Activated T-cell treated with anti-CD3 and anti-CD28 coated beads, Interleukin-2, amount 50 U/mL, for 1 hour (primary cell): ENCODE measurements around the gene PLEKHS1.
"Not testable (repeated sequence)": the region's sequence is repeated elsewhere in the genome, so short reads cannot be mapped to it uniquely, and the experiment has no call there.

ENCODE experiments used
- DNase-seq: peaks from one replicate; pipeline ENCODE4 v3.0.0-alpha.2; 2020

The PLEKHS1 gene

DNA sequence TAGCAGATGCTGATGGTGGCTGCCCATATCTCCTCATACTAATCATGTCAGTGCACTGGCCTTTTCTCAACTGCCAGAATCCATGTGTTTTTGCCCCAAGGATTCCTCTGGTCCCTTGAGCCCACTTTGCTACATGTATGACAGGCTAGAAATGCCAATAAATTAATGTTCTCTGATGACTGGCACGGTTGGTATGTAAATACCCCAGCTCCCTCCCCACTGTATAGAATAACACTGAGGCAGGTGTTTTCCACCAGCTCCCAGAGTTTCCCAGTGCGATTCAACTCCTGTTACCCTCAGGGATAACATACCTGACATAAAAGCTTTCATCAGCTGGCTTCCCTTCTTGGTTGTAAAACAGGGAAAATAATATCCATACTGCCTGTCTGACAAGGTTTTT is 9.0 kb upstream of the PLEKHS1 start:
- DNase-seq: no peak

DNA sequence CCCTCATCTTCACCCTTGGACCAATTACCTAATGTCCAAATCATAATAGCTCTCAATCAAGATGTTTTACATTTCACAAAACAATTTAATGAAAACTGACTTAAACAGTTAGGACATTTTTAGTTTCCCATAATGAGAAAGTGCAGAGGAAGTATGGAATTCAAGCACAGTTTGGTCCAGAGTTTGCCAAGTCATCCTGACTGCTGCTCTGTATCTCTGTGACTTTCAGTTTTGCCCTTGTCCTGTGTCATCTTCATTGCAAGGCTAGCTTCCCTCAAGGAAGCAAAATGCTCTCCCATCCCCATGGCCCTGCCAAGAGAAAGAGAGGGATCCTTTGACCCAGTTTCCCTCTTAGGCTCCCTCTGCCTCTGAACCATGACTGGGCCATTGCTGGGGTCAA is 7.9 kb upstream of the PLEKHS1 start:
- no peak for DNase-seq

DNA sequence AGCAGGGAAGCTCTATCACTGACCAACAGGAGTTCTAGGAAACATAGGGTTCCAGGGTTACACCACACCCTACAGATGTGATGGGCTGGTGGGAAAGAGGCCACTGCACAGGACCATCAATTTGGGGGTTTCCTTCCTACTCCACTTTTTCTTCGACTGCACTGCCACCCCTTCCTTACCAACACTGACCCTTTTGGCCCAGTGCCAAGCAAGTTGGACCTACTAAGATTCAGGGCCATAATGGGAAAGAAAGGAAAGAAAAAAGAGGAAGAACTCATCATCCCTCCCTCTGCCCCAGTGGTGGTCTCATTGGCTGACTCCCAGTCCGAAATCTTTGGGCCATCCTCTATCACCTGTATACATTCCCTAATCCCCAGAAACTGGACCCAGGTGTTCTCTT is 6.1 kb upstream of the PLEKHS1 start:
- DNase-seq: no peak

DNA sequence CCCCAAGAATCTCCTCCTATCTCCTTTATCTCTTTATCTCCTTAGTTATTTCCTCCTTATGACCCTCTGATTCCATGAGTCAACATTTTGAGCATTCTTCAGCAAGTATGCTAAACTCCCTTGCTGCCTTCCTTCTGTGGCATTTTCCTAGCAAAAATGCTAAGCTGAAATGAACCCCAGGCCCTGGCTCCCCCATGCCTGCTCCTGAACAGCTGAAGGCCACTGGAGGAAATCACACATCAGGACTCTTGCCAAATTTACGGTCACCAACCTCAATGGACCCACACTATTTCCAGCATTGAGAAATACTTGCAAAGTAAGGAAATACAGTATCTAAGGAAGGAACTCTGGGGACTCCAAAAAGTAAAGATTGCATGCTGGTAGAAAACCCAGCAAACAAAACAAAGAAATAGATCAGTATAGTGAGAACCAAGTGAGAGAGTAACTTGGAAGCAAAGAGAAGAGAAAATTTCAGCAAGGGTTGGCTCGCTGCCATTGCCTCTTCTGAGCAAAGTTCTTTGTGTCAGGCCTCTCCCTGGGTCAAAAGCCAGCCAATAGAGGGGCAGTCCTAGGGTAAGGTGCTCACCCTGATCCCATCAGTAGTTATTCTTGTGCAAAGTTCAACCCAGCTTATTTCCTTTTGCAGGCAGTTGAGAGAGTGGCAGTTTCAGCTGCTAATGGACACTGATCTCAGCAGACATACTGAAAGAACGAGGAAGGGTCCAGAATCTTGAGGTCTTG is 5.1 kb upstream of the PLEKHS1 start:
- DNase-seq: no peak

DNA sequence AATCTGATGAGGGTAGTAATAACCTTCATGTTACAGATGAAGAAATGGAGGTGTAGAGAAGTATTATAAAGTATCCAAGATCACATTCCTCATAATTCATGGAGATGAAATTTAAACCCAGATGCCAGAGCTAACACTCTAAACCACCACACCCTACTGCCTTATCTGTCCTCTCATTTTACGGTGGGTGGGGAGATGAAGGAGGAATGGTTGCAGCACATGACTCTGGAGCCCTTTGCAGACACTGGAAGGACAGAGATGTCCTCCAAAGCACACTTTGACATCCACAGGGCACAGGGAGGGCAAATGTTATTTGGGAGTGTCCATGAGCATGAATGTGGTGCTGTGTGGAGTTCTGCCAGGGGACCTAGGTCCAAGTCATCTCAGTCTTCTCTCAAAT is 1.1 kb downstream of the PLEKHS1 start:
- no peak for DNase-seq

DNA sequence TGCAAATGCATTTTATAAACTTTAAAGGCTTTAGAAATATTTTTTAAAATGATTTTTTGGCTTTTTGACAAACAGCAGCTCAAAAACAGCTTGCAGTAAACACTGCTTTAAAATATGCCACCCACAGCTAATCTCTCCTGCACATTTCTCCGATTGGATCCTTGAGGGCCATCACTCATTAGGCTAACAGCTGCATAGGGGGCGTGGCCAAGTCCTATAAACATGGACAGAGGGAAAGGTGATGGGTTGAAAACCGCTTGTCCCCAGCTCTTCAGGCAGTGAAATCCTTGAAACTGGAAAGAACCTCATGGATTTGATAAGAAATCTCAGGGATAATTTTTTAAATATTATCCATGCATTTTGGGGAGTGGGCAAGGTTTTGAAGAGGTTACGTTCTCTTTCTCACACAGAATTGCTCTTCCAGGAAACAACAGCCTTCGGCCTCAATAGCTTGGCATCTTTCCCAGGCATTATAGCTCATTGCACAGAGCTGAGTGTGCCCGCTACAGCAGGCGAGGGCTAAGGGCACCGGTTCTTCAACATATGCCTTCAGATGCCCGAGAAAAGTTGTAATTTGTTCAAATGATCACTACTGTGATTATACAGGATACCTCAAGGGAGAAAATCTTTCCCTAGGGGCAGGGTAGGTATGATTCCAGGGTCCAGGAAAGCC is 1.7 kb downstream of the PLEKHS1 start:
- no peak for DNase-seq

GRCh38 chr10:113754125-113754524 is 2.6 kb downstream of the PLEKHS1 start:
- DNase-seq: no peak

- DNase-seq: no peak
Observed at GRCh38 chr10:113754768-113755167, 3.3 kb downstream of the PLEKHS1 start.

- no peak for DNase-seq
Observed at GRCh38 chr10:113756940-113757543, 5.6 kb downstream of the PLEKHS1 start.

DNA sequence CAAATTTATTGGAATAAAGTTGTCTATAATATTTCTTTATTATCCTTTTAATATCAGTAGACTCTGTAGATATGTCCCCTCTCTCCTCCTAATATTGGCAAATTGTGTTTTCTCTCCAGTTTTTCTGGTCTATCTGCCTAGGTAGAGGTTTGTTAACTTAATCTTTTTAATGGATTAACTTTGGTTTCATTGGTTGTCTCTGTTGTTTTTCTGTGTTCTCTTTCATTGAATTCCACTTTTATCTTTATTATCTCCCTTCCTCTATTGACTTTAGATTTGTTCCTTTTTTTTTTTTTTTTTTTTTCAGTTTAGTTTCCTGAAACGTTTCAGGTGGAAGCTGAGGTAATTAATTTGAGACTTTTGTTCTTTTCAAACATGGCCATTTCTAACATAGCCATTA is 10.6 kb downstream of the PLEKHS1 start:
- no peak for DNase-seq

DNA sequence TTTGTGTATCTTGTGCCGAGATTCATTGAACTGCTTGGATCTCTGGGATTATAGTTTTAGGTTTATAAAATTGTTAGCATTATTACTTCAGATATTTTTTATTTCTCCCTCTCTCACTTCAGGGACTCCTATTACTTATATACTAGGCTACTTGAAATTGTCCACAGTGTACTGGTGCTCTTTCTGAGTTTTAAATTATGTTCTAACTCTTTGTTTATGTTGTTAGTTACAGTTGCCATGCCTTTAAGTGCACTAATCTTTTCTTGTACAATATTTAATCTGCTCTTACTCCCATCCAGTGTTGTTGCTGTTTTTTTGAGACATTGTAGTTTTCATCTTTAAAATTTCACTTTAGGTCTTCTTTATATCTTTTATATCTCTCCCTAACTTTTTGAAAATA is 13.1 kb downstream of the PLEKHS1 start:
- no peak for DNase-seq

GRCh38 chr10:113765910-113766309 is 14.4 kb downstream of the PLEKHS1 start:
- no peak for DNase-seq

DNA sequence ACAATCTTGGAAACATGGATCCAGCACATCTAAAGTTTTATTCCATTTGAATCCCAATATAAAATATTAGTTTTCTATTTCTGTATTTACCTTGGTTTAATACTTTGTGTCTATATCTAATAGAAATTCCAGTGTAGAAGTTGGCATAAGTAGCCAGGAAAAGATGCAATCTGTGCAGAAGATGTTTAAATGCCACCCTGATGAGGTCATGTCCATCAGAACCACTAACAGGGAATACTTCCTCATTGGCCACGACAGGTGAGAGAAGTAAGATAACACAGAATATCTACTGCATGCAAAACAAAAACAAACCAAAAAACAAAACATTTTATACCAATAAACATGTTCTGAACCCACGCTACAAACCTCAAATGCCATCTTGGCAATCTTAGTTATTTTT is 15.7 kb downstream of the PLEKHS1 start:
- no peak for DNase-seq

DNA sequence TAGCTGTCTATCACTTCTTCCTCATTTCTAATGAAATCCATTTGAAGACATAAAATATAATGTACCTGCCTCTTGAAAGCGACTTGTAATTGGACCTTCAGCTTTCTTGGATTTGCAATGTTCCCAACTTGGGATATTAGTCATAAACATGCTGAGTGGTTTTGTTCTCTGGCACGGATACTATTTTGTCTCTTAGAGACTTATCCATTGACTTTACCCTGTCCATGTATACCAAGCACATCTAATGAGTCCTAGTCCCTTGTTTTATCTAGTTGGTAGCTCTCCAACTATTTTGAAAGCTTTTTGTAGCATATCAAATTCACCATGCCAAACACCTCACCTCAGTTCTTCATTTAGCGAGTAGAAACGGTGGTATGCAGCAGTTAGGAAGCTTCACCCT is 18.9 kb downstream of the PLEKHS1 start:
- no peak for DNase-seq

GRCh38 chr10:113771131-113771530 is 19.6 kb downstream of the PLEKHS1 start:
- not testable (repeated sequence) for DNase-seq

GRCh38 chr10:113775686-113776294 is 24.3 kb downstream of the PLEKHS1 start:
- no peak for DNase-seq

- no peak for DNase-seq
Observed at GRCh38 chr10:113776553-113776952, 25.1 kb downstream of the PLEKHS1 start.

DNA sequence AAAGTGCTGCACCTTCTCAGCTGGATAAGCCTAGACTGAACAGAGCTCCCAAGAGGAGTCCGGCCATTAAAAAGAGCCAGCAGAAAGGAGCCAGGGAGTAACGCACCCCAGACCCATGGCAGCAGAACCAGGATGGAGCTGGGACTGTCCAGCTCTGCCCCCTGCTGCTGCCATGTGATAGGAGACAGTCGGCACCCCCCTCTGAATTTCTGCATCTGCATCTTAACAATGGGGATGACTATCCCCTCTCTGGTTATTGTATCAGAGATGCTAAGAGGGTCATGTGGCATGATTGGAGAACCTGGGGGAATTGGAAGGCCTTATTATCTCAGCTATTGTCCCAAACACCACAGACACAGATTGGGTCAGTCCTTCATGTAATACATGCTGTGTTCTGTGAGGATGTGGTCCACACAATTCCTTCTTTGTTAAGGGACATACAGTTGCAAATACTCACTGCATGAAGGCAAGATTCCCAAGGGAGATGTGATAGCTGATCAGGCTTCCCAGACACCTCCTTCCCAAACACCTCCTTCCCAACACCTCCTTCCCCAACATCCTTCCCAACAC is 29.3 kb downstream of the PLEKHS1 start:
- no peak for DNase-seq

DNA sequence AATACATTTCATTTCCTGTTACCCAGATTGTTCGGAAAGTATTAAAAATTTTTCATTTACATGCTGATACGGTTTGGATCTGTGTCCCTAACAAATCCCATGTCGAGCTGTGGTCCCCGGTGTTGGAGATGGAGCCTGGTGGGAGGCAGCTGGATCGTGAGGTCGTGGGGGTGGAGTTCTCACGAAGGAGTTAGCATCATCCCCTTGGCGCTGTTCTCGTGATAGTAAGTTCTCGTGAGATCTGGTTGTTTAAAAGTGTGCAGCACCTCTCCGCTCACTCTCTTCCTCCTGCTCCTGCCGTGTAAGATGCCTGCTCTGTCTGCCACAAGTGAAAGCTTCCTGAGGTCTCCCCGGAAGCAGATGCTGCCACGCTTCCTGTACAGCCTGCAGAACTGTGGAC is 30.9 kb downstream of the PLEKHS1 start:
- DNase-seq: no peak

- DNase-seq: no peak
Observed at GRCh38 chr10:113782986-113783704, 31.7 kb downstream of the PLEKHS1 start.

- DNase-seq: no peak
Observed at GRCh38 chr10:113788604-113789083, 37.2 kb downstream of the PLEKHS1 start.

DNA sequence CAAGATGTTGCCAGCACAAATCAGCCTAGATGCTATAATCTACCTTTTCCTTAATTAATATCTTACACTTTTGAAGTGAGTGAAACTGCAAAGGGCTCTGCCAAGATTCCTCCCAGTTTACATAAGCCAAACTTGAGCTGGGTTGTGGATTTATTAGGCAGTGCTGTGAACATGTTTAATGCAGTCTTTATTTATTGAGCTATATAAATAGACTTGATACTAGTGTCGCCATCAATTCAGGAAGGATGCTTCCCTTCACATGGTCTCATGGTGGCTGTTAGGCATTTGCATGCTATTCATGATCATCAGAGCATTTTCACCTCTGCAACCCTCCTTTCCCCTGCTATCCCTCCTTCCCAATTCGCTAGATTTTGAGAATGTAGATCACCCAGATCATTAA is 40.2 kb downstream of the PLEKHS1 start:
- no peak for DNase-seq

GRCh38 chr10:113801569-113801968 is 50.1 kb downstream of the PLEKHS1 start:
- no peak for DNase-seq
